ENCODE data around the gene KIAA1217.

The KIAA1217 gene

DNA sequence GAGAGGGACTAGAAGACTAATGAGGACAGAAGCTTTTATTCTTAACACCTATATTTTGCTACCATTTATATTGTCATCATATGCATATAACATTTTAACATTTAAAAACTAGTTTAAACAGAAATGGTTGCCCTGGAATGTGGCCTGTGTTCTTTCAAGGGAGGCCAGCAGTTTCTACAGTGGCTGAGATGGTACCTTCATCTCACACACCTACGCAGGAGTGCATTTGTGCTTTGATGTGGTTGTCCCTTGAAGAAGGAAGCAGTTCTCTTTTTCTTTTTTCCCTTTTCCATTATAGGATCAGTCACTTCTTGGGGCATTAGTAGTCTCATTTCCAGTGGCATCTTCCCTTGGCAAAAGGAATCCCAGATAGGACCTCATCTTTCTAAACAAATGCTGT lies 38.9 kb downstream of the KIAA1217 start:
- no peak overlapping the region for H2AFZ ChIP-seq (ENCODE audit: low read depth, low read length)
- H3K36me3 ChIP-seq (replicated peaks; ENCODE audit: low read depth, low read length), result no peaks in the 10 kb centered on the region
- H3K27ac ChIP-seq (ENCODE audit: low read length), result no peak overlapping the region
- no peaks in the 10 kb centered on the region for H3K9me3 ChIP-seq (ENCODE audit: insufficient read depth, low read length)
- H3K27me3 ChIP-seq (ENCODE audit: low read depth, low read length), result no peaks in the 10 kb centered on the region
- H3K4me3 ChIP-seq (ENCODE audit: low read length), result no peak overlapping the region
- no peak overlapping the region for H3K9ac ChIP-seq (ENCODE audit: low read length)
- no peaks in the 10 kb centered on the region for H3K79me2 ChIP-seq (ENCODE audit: low read length)
- TF ChIP-seq EZH2phosphoT487 (IDR thresholded peaks at IDR 0.05; ENCODE audit: low read depth), result no peak
- TF ChIP-seq, protein P1, sequence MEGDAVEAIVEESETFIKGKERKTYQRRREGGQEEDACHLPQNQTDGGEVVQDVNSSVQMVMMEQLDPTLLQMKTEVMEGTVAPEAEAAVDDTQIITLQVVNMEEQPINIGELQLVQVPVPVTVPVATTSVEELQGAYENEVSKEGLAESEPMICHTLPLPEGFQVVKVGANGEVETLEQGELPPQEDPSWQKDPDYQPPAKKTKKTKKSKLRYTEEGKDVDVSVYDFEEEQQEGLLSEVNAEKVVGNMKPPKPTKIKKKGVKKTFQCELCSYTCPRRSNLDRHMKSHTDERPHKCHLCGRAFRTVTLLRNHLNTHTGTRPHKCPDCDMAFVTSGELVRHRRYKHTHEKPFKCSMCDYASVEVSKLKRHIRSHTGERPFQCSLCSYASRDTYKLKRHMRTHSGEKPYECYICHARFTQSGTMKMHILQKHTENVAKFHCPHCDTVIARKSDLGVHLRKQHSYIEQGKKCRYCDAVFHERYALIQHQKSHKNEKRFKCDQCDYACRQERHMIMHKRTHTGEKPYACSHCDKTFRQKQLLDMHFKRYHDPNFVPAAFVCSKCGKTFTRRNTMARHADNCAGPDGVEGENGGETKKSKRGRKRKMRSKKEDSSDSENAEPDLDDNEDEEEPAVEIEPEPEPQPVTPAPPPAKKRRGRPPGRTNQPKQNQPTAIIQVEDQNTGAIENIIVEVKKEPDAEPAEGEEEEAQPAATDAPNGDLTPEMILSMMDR (IDR thresholded peaks at IDR 0.05; ENCODE audit: low read depth, low read length), result no peak
- no peaks in the 10 kb centered on the region for H4K20me1 ChIP-seq (ENCODE audit: insufficient read depth, low read length)
- H3K4me2 ChIP-seq (ENCODE audit: low read length), result no peak overlapping the region
- H3K4me1 ChIP-seq (ENCODE audit: low read length), result no peaks in the 10 kb centered on the region

GRCh38 chr10:24249829-24250415 lies 41.0 kb downstream of the KIAA1217 start:
- H3K36me3 ChIP-seq (replicated peaks; ENCODE audit: low read depth, low read length), result no peaks in the 10 kb centered on the region
- no peak overlapping the region for H3K4me3 ChIP-seq (ENCODE audit: low read length)
- no peak overlapping the region for H3K9ac ChIP-seq (ENCODE audit: low read length)
- H3K9me3 ChIP-seq (ENCODE audit: insufficient read depth, low read length), result no peaks in the 10 kb centered on the region
- no peak overlapping the region for H3K4me2 ChIP-seq (ENCODE audit: low read length)
- H3K4me1 ChIP-seq (ENCODE audit: low read length), result no peaks in the 10 kb centered on the region
- H4K20me1 ChIP-seq (ENCODE audit: insufficient read depth, low read length), result no peaks in the 10 kb centered on the region
- no peaks in the 10 kb centered on the region for H3K79me2 ChIP-seq (ENCODE audit: low read length)
- H3K27me3 ChIP-seq (ENCODE audit: low read depth, low read length), result no peaks in the 10 kb centered on the region
- H3K27ac ChIP-seq (ENCODE audit: low read length), result no peak overlapping the region
- TF ChIP-seq EZH2phosphoT487 (IDR thresholded peaks at IDR 0.05; ENCODE audit: low read depth), result no peak
- TF ChIP-seq, protein P1 (IDR thresholded peaks at IDR 0.05; ENCODE audit: low read depth, low read length), result no peak
- no peak overlapping the region for H2AFZ ChIP-seq (ENCODE audit: low read depth, low read length)

GRCh38 chr10:24251547-24251946 lies 42.6 kb downstream of the KIAA1217 start:
- no peak overlapping the region for H2AFZ ChIP-seq (ENCODE audit: low read depth, low read length)
- no peaks in the 10 kb centered on the region for H3K9me3 ChIP-seq (ENCODE audit: insufficient read depth, low read length)
- H3K27ac ChIP-seq (ENCODE audit: low read length), result no peak overlapping the region
- TF ChIP-seq EZH2phosphoT487 (IDR thresholded peaks at IDR 0.05; ENCODE audit: low read depth), result no peak
- TF ChIP-seq, protein P1 (IDR thresholded peaks at IDR 0.05; ENCODE audit: low read depth, low read length), result no peak
- no peaks in the 10 kb centered on the region for H3K36me3 ChIP-seq (replicated peaks; ENCODE audit: low read depth, low read length)
- no peak overlapping the region for H3K4me3 ChIP-seq (ENCODE audit: low read length)
- H3K4me1 ChIP-seq (ENCODE audit: low read length), result no peaks in the 10 kb centered on the region
- no peaks in the 10 kb centered on the region for H3K27me3 ChIP-seq (ENCODE audit: low read depth, low read length)
- no peak overlapping the region for H3K4me2 ChIP-seq (ENCODE audit: low read length)
- no peaks in the 10 kb centered on the region for H4K20me1 ChIP-seq (ENCODE audit: insufficient read depth, low read length)
- H3K9ac ChIP-seq (ENCODE audit: low read length), result no peak overlapping the region
- H3K79me2 ChIP-seq (ENCODE audit: low read length), result no peaks in the 10 kb centered on the region

DNA sequence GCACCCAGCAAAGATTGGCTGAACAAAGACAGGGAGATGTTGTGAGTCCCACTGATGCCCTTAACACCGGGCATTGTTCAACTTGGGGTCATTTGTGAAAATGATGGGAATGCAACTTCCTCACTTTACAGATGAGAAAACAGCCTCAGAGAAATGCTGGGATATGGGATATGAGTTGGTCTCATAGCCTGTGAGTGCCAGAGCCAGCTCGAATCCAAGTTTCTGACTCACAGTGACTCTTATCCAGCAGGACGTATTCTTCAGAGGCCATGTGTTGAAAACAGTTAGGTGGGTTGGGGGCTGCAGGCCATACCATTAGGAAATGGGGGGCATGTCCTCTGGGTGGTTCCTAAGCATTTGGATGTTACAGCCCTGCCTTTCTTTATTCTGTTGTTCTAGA lies 45.2 kb downstream of the KIAA1217 start:
- H4K20me1 ChIP-seq (ENCODE audit: insufficient read depth, low read length), result no peaks in the 10 kb centered on the region
- no peak overlapping the region for H3K4me3 ChIP-seq (ENCODE audit: low read length)
- no peaks in the 10 kb centered on the region for H3K27me3 ChIP-seq (ENCODE audit: low read depth, low read length)
- H3K4me1 ChIP-seq (ENCODE audit: low read length), result no peaks in the 10 kb centered on the region
- H3K79me2 ChIP-seq (ENCODE audit: low read length), result no peaks in the 10 kb centered on the region
- no peaks in the 10 kb centered on the region for H3K9me3 ChIP-seq (ENCODE audit: insufficient read depth, low read length)
- H3K9ac ChIP-seq (ENCODE audit: low read length), result no peak overlapping the region
- no peak for TF ChIP-seq EZH2phosphoT487 (IDR thresholded peaks at IDR 0.05; ENCODE audit: low read depth)
- TF ChIP-seq, protein P1 (IDR thresholded peaks at IDR 0.05; ENCODE audit: low read depth, low read length), result no peak
- H3K27ac ChIP-seq (ENCODE audit: low read length), result no peak overlapping the region
- H3K36me3 ChIP-seq (replicated peaks; ENCODE audit: low read depth, low read length), result no peaks in the 10 kb centered on the region
- H3K4me2 ChIP-seq (ENCODE audit: low read length), result no peak overlapping the region
- H2AFZ ChIP-seq (ENCODE audit: low read depth, low read length), result no peak overlapping the region
